Measurements from ENCODE around the gene PRG2. TPM values are rescaled to one million over a fixed set of nuclear protein-coding genes. Genes with fewer than 3 reads are reported as not detected.

Gene PRG2
- total and polyA plus RNA-seq, 2 of the 4 experiments (the other 2 are of a cell fraction), result not detected

GRCh38 chr11:57428643-57429042, 38.2 kb upstream of the PRG2 start:
- H4K91ac ChIP-seq (ENCODE audit: insufficient read depth, low read depth, low read length), result no peak overlapping the region; the same call in 1 of the 2 replicates
- no peak for DNase-seq
- H3K9me1 ChIP-seq (ENCODE audit: insufficient read depth, low read length), result peaks cover 18% of the 10 kb centered on the region
- H2AK5ac ChIP-seq (ENCODE audit: low read depth, low read length), result no peak overlapping the region
- ChIA-PET POLR2A (ENCODE audit: unreplicated experiment) (no interaction called here), CTCF (no interaction called here)
- no peaks in the 10 kb centered on the region for H3K9me3 ChIP-seq (ENCODE audit: control insufficient read depth, insufficient read depth, low read length)
- no peak overlapping the region for H2AK9ac ChIP-seq (replicated peaks; ENCODE audit: low read depth, low read length, poor library complexity)
- H2AFZ ChIP-seq (replicated peaks; ENCODE audit: low read length, poor library complexity), result no peak overlapping the region
- intact Hi-C loops (cut with micrococcal nuclease), result no loop called here
- H2BK120ac ChIP-seq (ENCODE audit: low read depth, low read length), result no peak overlapping the region
- ATAC-seq (ENCODE audit: low read depth), result no peak
- 0 out of 2 replicates have a peak, but pooled peaks cover 4% of the 10 kb centered on the region for H4K20me1 ChIP-seq (ENCODE audit: insufficient read depth, low read length)
- WGBS, 2 experiments (ENCODE audit: extremely low coverage in 2 of 2, insufficient read length in 1 of 2), result 83% methylated on average over 3 of the region's 5 CpGs; no CpG with 5 or more reads in 1 of the 2 experiments
- H3K4me1 ChIP-seq (ENCODE audit: control insufficient read depth, insufficient read depth, low read length), result peaks cover 41% of the 10 kb centered on the region
- no peak overlapping the region for H3K23ac ChIP-seq (ENCODE audit: low read depth, low read length)
- H3K4me2 ChIP-seq (ENCODE audit: low read depth, low read length), result no peak overlapping the region
- H2BK5ac ChIP-seq (ENCODE audit: low read depth, low read length, poor library complexity, severe bottlenecking), result no peak overlapping the region
- no TSS peak for BruUV-seq (replicated peaks)
- no peak overlapping the region for H4K8ac ChIP-seq (ENCODE audit: low read depth in 2 of 2, low read length in 2 of 2)
- H3K27me3 ChIP-seq (ENCODE audit: control insufficient read depth, insufficient read depth, low read length), result no peaks in the 10 kb centered on the region
- no peak overlapping the region for H3K9ac ChIP-seq (ENCODE audit: low read depth, low read length)
- no peak overlapping the region for H2BK15ac ChIP-seq (ENCODE audit: low read depth, low read length)
- H3K14ac ChIP-seq (replicated peaks; ENCODE audit: low read depth, low read length), result no peak overlapping the region
- H2BK20ac ChIP-seq (ENCODE audit: low read depth, low read length), result no peak overlapping the region
- H3K4me3 ChIP-seq (ENCODE audit: insufficient read depth, low read depth, low read length), result no peak overlapping the region
- dilution Hi-C loops (cut with HindIII; ENCODE audit: low sequenced_read_pairs, unreplicated experiment), result no loop called here
- no peak overlapping the region for H3K56ac ChIP-seq (ENCODE audit: extremely low read depth, insufficient read depth, low read length)
- 0 out of 2 replicates have a peak, but pooled peaks cover 3% of the 10 kb centered on the region for H3K36me3 ChIP-seq (ENCODE audit: control insufficient read depth, insufficient read depth, low read length)
- H3K79me1 ChIP-seq (ENCODE audit: low read depth in 1 of 2, low read length in 2 of 2), result peaks cover 6 to 19% of the 10 kb centered on the region in 2 experiments; a peak in 3 of 4 replicates
- in situ Hi-C loops (cut with MboI; ENCODE audit: low sequenced_read_pairs), result no loop called here
- TF ChIP-seq FOS (IDR thresholded peaks at IDR 0.05; ENCODE audit: low read depth, low read length) (no peak), SMC3 (IDR thresholded peaks at IDR 0.05; ENCODE audit: low read depth, low read length) (no peak)
- no peak overlapping the region for H3K27ac ChIP-seq (ENCODE audit: insufficient read depth, low read length)
- no peak overlapping the region for H3K4ac ChIP-seq (ENCODE audit: low read depth, low read length)
- no peak overlapping the region for H3K18ac ChIP-seq (ENCODE audit: low read depth, low read length)
- H4K5ac ChIP-seq (ENCODE audit: low read depth, low read length), result no peak overlapping the region
